ENCODE results near the gene MYLK.

The MYLK gene

DNA sequence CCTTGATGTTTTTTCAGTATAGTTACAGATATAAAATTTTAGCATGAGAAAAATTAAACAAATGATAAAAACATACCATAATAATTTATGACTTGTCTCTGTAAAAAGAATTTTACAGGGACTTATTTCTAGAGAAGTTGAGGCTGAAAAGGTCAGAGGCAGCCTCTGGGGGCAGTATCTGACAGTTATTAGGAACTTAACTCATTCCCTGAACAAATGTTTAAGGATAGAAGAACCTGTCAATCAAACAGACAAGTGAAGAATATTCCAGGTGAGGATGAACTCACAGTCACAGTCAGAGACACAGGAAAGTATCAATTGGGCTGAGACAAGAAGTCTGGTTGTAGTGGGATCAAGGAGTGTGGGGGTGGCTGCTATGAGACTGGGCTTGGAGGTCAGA lies 7.3 kb downstream of the MYLK start:
- no peak overlapping the region for H3K4me3 ChIP-seq (ENCODE audit: low read length)
- no peak overlapping the region for H3K9ac ChIP-seq (ENCODE audit: low read length)
- H3K79me1 ChIP-seq (ENCODE audit: low read length): no peaks in the 10 kb centered on the region
- no peak overlapping the region for H2AK5ac ChIP-seq (ENCODE audit: low read length)
- no peak overlapping the region for H3K23ac ChIP-seq (ENCODE audit: low read length)
- H4K8ac ChIP-seq (ENCODE audit: low read depth, low read length): no peak overlapping the region
- H3K4me2 ChIP-seq (ENCODE audit: low read length): no peak overlapping the region
- no peaks in the 10 kb centered on the region for H3K27me3 ChIP-seq (ENCODE audit: insufficient read depth, low read length, poor library complexity)
- H2BK120ac ChIP-seq (ENCODE audit: low read depth, low read length): no peak overlapping the region
- no peak overlapping the region for H3K56ac ChIP-seq (ENCODE audit: low read length)
- H4K5ac ChIP-seq (ENCODE audit: low read length): no peak overlapping the region
- H3K79me2 ChIP-seq (ENCODE audit: control insufficient read depth, insufficient read depth, low read length): no peaks in the 10 kb centered on the region
- no peak overlapping the region for H2BK5ac ChIP-seq (ENCODE audit: low read length)
- H3K4me1 ChIP-seq (ENCODE audit: control insufficient read depth, low read depth, low read length): no peaks in the 10 kb centered on the region
- no peaks in the 10 kb centered on the region for H3K36me3 ChIP-seq (ENCODE audit: control insufficient read depth, insufficient read depth, low read length)
- peak; percentile 18 for DNase-seq
- no peak overlapping the region for H3K18ac ChIP-seq (ENCODE audit: low read length)
- no peak overlapping the region for H3K4ac ChIP-seq (ENCODE audit: low read depth, low read length)
- no peak overlapping the region for H3K27ac ChIP-seq (ENCODE audit: low read depth, low read length)
- no peak overlapping the region for H2BK15ac ChIP-seq (replicated peaks; ENCODE audit: low read depth)

DNA sequence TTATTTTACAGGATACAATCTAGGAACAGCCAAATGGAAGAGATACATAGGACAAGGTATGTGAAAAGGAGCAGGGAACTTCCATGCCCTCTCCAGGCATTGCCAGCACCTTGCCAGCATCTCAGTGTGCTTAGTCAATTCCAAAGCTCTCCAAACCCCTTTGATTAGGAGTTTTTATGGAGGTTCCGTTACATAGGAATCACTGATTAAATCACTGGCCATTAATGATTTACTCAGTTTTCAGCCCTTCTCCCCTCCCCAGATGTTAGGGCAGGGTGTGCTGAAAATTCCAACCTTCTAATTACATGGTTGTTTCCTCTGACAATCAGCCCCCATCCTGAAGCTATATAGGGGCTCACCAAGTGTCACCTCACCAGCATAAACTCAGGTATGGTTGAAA lies 11.5 kb downstream of the MYLK start:
- H3K18ac ChIP-seq (ENCODE audit: low read length): no peak overlapping the region
- no peak overlapping the region for H2BK120ac ChIP-seq (ENCODE audit: low read depth, low read length)
- H4K5ac ChIP-seq (ENCODE audit: low read length): no peak overlapping the region
- H3K4me3 ChIP-seq (ENCODE audit: low read length): no peak overlapping the region
- H2BK15ac ChIP-seq (replicated peaks; ENCODE audit: low read depth): no peak overlapping the region
- H2AK5ac ChIP-seq (ENCODE audit: low read length): no peak overlapping the region
- H3K23ac ChIP-seq (ENCODE audit: low read length): no peak overlapping the region
- no peak overlapping the region for H3K27ac ChIP-seq (ENCODE audit: low read depth, low read length)
- H3K9ac ChIP-seq (ENCODE audit: low read length): no peak overlapping the region
- no peaks in the 10 kb centered on the region for H3K79me2 ChIP-seq (ENCODE audit: control insufficient read depth, insufficient read depth, low read length)
- no CpG with 5 or more reads among the region's 1 CpG for WGBS (ENCODE audit: extremely low coverage, insufficient coverage, low lambda C conversion rate)
- H3K27me3 ChIP-seq (ENCODE audit: insufficient read depth, low read length, poor library complexity): no peaks in the 10 kb centered on the region
- H3K4ac ChIP-seq (ENCODE audit: low read depth, low read length): no peak overlapping the region
- no peaks in the 10 kb centered on the region for H3K36me3 ChIP-seq (ENCODE audit: control insufficient read depth, insufficient read depth, low read length)
- no peaks in the 10 kb centered on the region for H3K4me1 ChIP-seq (ENCODE audit: control insufficient read depth, low read depth, low read length)
- no peak overlapping the region for H3K56ac ChIP-seq (ENCODE audit: low read length)
- DNase-seq: no peak
- no peak overlapping the region for H4K8ac ChIP-seq (ENCODE audit: low read depth, low read length)
- no peaks in the 10 kb centered on the region for H3K79me1 ChIP-seq (ENCODE audit: low read length)
- no peak overlapping the region for H2BK5ac ChIP-seq (ENCODE audit: low read length)
- no peak overlapping the region for H3K4me2 ChIP-seq (ENCODE audit: low read length)

DNA sequence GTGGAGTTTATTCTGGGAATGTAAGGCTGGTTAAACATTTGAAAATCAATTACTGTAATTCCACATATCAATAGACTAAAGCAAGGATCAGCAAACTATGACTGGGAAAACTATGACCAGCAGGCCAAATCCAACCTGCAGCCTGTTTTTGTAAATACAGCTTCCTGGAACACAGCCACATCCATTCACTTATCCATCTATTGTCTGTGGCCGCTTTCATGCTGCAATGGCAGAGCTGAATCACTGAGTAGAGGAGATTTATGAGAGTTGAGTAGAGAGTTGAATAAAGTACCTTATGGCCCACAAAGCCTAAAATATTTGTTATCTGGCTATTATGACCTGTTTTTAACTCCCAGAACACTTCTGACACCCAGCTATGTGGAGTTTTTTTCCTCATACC lies 12.2 kb downstream of the MYLK start:
- H3K4ac ChIP-seq (ENCODE audit: low read depth, low read length): no peak overlapping the region
- no peaks in the 10 kb centered on the region for H3K36me3 ChIP-seq (ENCODE audit: control insufficient read depth, insufficient read depth, low read length)
- no CpG with 5 or more reads among the region's 1 CpG for WGBS (ENCODE audit: extremely low coverage, insufficient coverage, low lambda C conversion rate)
- no peak overlapping the region for H3K23ac ChIP-seq (ENCODE audit: low read length)
- no peaks in the 10 kb centered on the region for H3K27me3 ChIP-seq (ENCODE audit: insufficient read depth, low read length, poor library complexity)
- no peak overlapping the region for H3K4me3 ChIP-seq (ENCODE audit: low read length)
- H3K27ac ChIP-seq (ENCODE audit: low read depth, low read length): no peak overlapping the region
- no peaks in the 10 kb centered on the region for H3K79me2 ChIP-seq (ENCODE audit: control insufficient read depth, insufficient read depth, low read length)
- no peak overlapping the region for H2BK5ac ChIP-seq (ENCODE audit: low read length)
- H2AK5ac ChIP-seq (ENCODE audit: low read length): no peak overlapping the region
- no peak overlapping the region for H4K8ac ChIP-seq (ENCODE audit: low read depth, low read length)
- no peaks in the 10 kb centered on the region for H3K79me1 ChIP-seq (ENCODE audit: low read length)
- no peak overlapping the region for H2BK120ac ChIP-seq (ENCODE audit: low read depth, low read length)
- H3K4me1 ChIP-seq (ENCODE audit: control insufficient read depth, low read depth, low read length): no peaks in the 10 kb centered on the region
- no peak overlapping the region for H3K56ac ChIP-seq (ENCODE audit: low read length)
- H3K4me2 ChIP-seq (ENCODE audit: low read length): no peak overlapping the region
- H4K5ac ChIP-seq (ENCODE audit: low read length): no peak overlapping the region
- no peak overlapping the region for H2BK15ac ChIP-seq (replicated peaks; ENCODE audit: low read depth)
- no peak overlapping the region for H3K9ac ChIP-seq (ENCODE audit: low read length)
- no peak overlapping the region for H3K18ac ChIP-seq (ENCODE audit: low read length)
- no peak for DNase-seq

DNA sequence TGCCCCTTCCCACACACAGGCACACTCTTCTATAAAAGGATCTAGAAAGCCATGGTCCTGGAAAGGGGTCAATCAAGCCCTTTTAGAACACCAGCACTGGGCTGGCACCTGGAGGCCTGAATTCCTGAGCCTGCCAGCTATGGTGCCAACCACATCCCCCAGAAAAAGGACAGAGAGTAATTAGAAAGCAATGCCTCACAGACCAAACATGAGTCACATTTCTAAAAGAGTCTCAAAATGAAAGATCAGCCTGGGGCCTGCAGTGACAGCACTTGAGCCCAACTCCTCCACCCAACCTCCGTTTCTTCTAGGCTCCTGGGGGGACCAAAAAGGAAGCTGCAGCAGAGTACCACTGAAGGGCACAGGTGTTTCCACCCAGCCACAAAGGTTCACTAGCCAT lies 14.1 kb downstream of the MYLK start:
- Histone ChIP-seq H3K79me1 (ENCODE audit: low read length) (no peaks in the 10 kb centered on the region), H4K8ac (ENCODE audit: low read depth, low read length) (no peak overlapping the region), H3K18ac (ENCODE audit: low read length) (no peak overlapping the region), H4K5ac (ENCODE audit: low read length) (no peak overlapping the region), H2AK5ac (ENCODE audit: low read length) (no peak overlapping the region), H3K79me2 (ENCODE audit: control insufficient read depth, insufficient read depth, low read length) (no peaks in the 10 kb centered on the region), H3K23ac (ENCODE audit: low read length) (no peak overlapping the region), H3K27me3 (ENCODE audit: insufficient read depth, low read length, poor library complexity) (no peaks in the 10 kb centered on the region), H3K9ac (ENCODE audit: low read length) (no peak overlapping the region), H3K4me2 (ENCODE audit: low read length) (no peak overlapping the region), H3K4me1 (ENCODE audit: control insufficient read depth, low read depth, low read length) (no peaks in the 10 kb centered on the region), H2BK5ac (ENCODE audit: low read length) (no peak overlapping the region), H2BK120ac (ENCODE audit: low read depth, low read length) (no peak overlapping the region), H3K4me3 (ENCODE audit: low read length) (no peak overlapping the region), H2BK15ac (replicated peaks; ENCODE audit: low read depth) (no peak overlapping the region), H3K27ac (ENCODE audit: low read depth, low read length) (no peak overlapping the region), H3K4ac (ENCODE audit: low read depth, low read length) (no peak overlapping the region), H3K56ac (ENCODE audit: low read length) (no peak overlapping the region), H3K36me3 (ENCODE audit: control insufficient read depth, insufficient read depth, low read length) (no peaks in the 10 kb centered on the region)
- no CpG with 5 or more reads among the region's 1 CpG for WGBS (ENCODE audit: extremely low coverage, insufficient coverage, low lambda C conversion rate)
- DNase-seq: no peak

DNA sequence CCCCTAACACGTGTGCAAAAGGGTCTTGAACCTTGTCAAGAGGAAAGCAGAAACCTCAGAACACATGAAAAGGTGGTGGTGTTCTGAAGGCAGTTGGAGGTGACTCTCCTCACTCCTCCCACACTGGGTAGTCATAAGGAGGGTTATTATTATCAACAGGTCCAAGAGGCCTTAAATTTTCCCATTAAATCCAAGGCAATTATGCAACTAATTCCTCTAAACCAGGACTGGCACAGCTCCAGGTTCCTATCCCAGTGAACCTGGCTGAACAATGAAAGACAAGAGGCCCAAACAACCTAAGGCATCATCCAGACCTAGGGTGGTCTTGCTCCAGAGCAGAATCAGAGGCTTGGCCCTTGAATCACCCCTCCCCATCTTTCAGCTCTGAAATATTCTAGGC lies 15.0 kb downstream of the MYLK start:
- no peak overlapping the region for H2AK5ac ChIP-seq (ENCODE audit: low read length)
- no peaks in the 10 kb centered on the region for H3K27me3 ChIP-seq (ENCODE audit: insufficient read depth, low read length, poor library complexity)
- H3K18ac ChIP-seq (ENCODE audit: low read length): no peak overlapping the region
- H3K4ac ChIP-seq (ENCODE audit: low read depth, low read length): no peak overlapping the region
- H3K23ac ChIP-seq (ENCODE audit: low read length): no peak overlapping the region
- no peak overlapping the region for H4K5ac ChIP-seq (ENCODE audit: low read length)
- H3K4me2 ChIP-seq (ENCODE audit: low read length): no peak overlapping the region
- no peak overlapping the region for H3K27ac ChIP-seq (ENCODE audit: low read depth, low read length)
- H4K8ac ChIP-seq (ENCODE audit: low read depth, low read length): no peak overlapping the region
- no CpG with 5 or more reads among the region's 1 CpG for WGBS (ENCODE audit: extremely low coverage, insufficient coverage, low lambda C conversion rate)
- no peak overlapping the region for H3K4me3 ChIP-seq (ENCODE audit: low read length)
- no peaks in the 10 kb centered on the region for H3K36me3 ChIP-seq (ENCODE audit: control insufficient read depth, insufficient read depth, low read length)
- H2BK120ac ChIP-seq (ENCODE audit: low read depth, low read length): no peak overlapping the region
- no peaks in the 10 kb centered on the region for H3K4me1 ChIP-seq (ENCODE audit: control insufficient read depth, low read depth, low read length)
- H3K79me1 ChIP-seq (ENCODE audit: low read length): no peaks in the 10 kb centered on the region
- H2BK5ac ChIP-seq (ENCODE audit: low read length): no peak overlapping the region
- no peak overlapping the region for H3K56ac ChIP-seq (ENCODE audit: low read length)
- DNase-seq: no peak
- no peak overlapping the region for H3K9ac ChIP-seq (ENCODE audit: low read length)
- no peak overlapping the region for H2BK15ac ChIP-seq (replicated peaks; ENCODE audit: low read depth)
- no peaks in the 10 kb centered on the region for H3K79me2 ChIP-seq (ENCODE audit: control insufficient read depth, insufficient read depth, low read length)

DNA sequence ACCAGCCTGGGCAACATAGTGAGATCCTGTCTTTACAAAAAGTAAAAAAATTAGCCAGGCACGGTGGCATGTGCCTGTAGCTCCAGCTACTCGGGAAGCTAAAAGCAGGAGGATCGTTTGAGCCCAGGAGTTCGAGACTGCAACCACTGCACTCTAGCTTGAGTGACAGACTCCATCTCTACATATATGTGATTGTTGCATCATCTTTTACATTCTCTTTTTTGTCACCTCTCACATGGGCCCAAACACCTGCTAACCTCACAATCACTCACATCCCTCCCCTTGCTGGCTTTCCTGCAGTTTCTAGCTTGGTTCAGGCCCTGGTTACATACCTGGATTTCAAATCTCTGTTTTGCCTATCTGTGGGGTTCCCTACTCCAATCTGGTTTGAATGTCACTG lies 19.4 kb downstream of the MYLK start:
- Histone ChIP-seq H3K36me3 (ENCODE audit: control insufficient read depth, insufficient read depth, low read length) (no peaks in the 10 kb centered on the region), H2BK5ac (ENCODE audit: low read length) (no peak overlapping the region), H3K18ac (ENCODE audit: low read length) (no peak overlapping the region), H3K4me3 (ENCODE audit: low read length) (no peak overlapping the region), H3K4me1 (ENCODE audit: control insufficient read depth, low read depth, low read length) (no peaks in the 10 kb centered on the region), H3K79me2 (ENCODE audit: control insufficient read depth, insufficient read depth, low read length) (no peaks in the 10 kb centered on the region), H3K56ac (ENCODE audit: low read length) (no peak overlapping the region), H3K4me2 (ENCODE audit: low read length) (no peak overlapping the region), H3K79me1 (ENCODE audit: low read length) (no peaks in the 10 kb centered on the region), H3K4ac (ENCODE audit: low read depth, low read length) (no peak overlapping the region), H2AK5ac (ENCODE audit: low read length) (no peak overlapping the region), H3K27ac (ENCODE audit: low read depth, low read length) (no peak overlapping the region), H3K27me3 (ENCODE audit: insufficient read depth, low read length, poor library complexity) (no peaks in the 10 kb centered on the region), H2BK15ac (replicated peaks; ENCODE audit: low read depth) (no peak overlapping the region), H4K5ac (ENCODE audit: low read length) (no peak overlapping the region), H4K8ac (ENCODE audit: low read depth, low read length) (no peak overlapping the region), H3K9ac (ENCODE audit: low read length) (no peak overlapping the region), H3K23ac (ENCODE audit: low read length) (no peak overlapping the region), H2BK120ac (ENCODE audit: low read depth, low read length) (no peak overlapping the region)
- no peak for DNase-seq
- no CpG with 5 or more reads among the region's 4 CpGs for WGBS (ENCODE audit: extremely low coverage, insufficient coverage, low lambda C conversion rate)
